ENCODE results near the gene RIMBP2.
A peak's percentile ranks its signal among the peaks of the same experiment; 100 is the strongest.

RIMBP2 gene

DNA sequence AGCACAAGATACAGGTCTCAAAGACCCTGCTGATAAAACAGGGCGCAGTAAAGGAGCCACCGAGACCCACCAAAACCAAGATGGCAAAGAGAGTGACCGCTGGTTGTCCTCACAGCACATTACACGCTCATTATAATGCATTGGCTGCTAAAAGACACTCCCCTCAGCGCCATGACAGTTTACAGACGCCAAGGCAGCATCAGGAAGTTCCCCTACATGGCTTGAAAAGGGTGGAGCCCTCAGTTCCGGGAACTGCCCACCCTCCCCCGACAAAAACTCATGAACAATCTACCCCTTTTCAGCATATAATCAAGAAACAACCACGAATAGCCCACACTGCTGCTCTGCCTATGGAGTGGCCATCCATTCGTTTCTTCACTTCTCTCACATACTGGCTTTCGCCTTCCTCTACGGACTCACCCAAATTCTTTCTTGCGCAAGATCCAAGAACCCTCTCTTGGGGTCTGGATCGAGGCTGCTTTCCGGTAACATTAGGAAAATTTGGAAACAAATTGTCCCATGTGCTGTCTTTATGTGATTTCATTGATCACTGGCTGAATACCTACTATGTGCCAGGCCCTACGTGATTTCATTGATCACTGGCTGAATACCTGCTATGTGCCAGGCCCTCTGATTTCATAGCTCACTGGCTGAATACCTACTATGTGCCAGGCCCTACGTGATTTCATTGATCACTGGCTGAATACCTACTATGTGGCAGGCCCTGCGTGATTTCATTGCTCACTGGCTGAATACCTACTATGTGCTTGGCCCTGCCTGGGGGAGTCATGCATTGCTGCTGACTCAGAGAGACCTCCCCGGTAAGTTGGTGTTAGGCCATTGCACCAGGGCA, 252.1 kb downstream of the RIMBP2 start:
- no peak for DNase-seq (ENCODE audit: low read depth, low spot score)

DNA sequence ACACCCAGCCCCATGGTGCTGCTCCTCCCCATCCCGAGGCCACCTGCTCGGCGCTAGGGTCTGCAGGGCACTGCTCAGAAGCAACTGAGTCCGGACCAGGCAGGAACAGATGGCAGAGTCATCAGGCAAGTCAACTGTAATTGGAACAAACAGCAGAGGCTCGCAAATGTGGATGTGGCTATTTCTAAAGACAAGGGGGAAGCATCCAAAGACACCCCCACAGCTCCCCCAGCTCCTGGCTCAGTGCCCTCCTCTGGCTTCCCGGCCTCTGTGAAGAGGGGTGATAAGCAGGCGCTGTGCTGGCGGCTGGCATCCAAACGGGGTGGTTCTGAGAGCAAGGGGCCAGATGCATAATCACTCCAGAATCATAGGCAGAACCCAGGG, 252.8 kb downstream of the RIMBP2 start:
- no peak for DNase-seq (ENCODE audit: low read depth, low spot score)

DNA sequence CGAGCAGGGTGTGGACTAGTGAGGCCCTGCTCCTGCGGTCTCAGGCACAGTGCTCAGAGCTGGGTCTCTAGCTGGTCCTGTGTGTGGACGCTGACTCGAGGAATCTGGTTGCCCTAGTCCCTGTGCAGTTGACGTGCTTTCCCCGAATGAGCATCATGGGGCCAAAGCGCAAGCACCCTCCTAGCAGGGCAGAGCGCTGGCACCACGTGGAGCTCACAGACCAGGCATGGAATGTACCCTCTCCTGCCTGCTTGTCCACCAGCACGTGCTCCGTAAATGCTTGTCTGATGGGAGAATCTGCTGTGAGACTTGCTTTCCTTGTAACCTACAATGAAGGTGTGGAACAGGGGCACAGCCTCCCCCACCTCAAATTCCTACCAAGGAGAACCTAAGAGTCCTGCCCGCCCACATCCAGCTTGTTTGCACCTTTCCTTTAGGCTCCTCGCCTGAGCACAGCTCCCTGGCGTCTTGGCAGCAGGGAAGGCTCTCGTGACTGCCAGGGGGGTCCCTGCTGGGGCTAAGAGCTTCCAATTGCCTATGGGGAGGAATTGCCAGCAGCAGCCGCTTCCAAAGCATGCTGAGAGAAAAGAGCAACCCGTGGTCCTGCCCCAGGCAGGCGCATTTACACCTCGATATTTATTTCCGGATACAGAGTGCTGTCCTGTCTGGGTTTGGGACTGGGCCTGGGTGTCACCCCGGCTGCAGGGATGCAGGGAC, 253.4 kb downstream of the RIMBP2 start:
- DNase-seq (ENCODE audit: low read depth, low spot score): no peak

DNA sequence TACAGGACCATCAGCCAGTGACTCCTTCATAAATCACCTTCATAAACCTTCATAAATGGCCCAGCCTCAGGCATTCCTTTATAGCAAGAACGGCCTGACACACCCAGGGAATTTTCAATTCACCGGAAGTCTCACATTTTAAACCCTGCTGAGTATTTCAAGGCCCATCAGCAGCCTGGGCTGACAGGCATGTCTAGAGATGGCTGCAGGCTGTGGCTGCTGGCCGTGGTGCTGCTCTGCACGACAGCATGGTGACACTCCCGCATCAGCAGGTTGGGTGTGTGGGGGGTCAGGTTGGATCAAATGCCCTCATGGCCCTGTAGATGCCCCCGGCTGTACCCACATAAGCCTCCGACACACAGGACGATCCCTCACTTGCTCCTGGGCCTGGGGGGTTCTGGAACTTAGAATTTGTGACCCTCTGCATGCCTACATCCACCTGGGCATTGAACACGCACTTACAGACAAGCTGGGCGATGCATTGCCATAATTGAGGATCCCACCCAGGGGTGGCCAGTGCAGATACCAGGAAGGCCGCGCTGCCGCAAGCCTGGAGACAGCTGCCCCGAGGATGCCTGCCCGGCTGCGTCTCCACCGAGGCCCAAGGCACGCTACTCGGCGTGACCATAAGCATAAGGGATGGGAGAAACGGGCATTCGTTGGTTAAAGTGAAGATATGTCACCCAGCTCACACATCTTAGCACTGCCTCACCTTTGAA, 254.1 kb downstream of the RIMBP2 start:
- DNase-seq (ENCODE audit: low read depth, low spot score): peak; percentile 3

DNA sequence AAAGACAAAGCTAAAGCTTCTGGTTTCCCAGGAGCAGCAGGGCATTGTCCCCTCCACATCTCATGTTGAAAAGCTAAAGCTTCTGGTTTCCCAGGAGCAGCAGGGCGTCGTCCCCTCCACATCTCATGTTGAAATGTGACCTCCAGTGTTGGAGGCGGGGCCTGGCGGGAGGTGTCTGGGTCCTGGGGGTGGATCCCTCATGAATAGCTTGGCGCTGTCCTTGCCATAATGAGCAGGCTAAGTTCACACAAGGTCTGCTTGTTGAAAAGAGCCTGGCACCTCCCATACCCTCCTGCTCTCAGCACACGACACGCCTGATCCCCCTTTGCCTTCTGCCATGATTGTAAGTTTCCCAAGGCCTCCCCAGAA, 254.7 kb downstream of the RIMBP2 start:
- no peak for DNase-seq (ENCODE audit: low read depth, low spot score)

DNA sequence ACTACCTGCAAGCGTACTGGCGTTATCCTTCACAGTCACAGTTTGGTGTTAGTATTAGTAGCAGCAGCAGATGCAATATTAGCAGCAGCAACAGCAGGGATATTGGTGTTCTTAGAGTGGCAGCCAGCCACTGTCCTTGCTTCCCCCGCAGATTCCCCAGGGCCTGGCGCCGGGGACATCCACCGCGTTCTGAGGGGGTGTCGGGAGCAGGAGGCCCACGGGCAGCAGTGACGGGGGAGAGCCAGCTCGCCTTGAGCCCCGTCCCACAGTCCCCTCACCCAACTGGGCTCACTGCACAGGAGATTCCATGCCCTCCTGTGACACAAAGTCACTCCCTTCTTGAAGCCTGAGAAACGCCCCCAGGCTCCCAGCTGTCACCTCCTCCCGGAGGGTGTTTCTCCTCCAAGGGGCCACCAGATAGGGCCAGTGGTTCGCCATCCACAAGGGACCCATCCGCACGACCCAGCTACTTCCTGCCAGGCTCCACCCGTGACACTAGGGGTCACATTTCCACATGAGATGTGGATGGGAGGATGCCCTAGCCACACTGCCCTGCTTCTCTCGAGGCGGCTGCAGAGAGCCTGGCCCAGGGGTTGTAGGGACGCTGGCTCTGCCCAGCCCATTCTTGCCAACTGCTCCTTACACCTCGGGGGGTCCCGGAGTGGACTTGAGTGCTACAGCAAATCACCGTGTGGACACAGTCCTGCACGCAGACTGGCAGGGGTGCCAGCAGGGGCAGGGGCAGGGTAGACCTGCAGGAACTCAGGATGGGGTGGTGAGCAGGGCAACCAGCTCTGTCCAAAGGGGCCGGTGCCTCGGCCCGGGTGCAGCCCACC, 255.3 kb downstream of the RIMBP2 start:
- no peak for DNase-seq (ENCODE audit: low read depth, low spot score)

DNA sequence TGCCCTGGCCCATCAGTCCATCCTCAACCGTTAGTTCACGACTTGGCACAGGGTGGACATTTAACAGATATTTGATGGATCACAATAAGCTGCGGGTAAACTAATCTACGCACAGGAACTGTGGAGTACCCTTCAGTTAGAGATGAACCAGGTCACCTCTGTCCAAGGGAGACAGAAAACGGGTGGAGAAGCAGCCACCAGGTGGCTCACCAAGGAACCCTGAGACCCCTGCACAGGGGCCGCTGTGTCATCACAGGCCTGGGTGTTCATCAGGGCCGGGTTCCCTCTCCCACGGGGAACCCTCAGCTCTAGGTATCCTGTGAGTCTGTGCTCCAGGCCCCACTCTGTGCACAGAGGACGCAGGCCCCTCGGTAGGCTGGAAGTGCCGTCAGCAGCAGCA, 256.2 kb downstream of the RIMBP2 start:
- no peak for DNase-seq (ENCODE audit: low read depth, low spot score)

DNA sequence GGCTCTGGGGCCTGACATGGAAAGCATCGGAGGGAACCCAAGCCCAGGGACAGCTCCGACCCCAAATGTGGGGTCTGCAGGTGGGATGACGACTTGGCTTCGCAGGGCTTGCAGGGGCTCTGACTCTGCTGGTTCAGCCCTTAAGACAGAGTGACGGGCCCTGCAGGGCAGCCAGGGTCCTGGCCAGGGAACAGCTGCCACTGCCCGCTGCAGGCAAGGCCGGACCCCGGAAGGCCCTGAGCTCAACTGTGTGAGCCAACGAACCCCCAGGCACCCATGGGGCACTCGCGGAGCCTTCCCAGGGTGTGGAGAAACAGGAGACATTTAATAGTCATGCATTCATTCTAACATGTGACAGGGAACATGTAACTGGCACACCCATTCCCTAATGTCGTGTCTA, 257.8 kb downstream of the RIMBP2 start:
- DNase-seq (ENCODE audit: low read depth, low spot score): no peak

DNA sequence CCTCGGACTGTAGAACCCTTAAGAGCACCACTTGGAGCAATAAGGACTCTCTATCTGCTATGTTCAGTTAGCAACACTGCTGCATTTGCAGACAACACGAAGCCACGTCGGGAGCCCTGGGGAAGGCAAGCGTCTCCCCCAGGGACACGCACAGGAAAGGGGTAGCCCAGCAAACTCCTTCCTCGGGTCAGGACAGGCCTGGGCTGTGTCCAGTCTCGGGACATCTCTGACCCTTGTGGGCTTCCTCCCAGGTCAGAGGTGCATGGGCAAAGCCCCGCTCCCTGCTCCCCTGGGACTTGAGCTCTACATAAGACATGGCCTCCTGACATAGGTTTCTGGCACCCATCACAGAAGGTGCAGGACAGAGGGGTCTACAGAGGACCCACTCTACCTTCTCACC, 258.9 kb downstream of the RIMBP2 start:
- DNase-seq (ENCODE audit: low read depth, low spot score): no peak

DNA sequence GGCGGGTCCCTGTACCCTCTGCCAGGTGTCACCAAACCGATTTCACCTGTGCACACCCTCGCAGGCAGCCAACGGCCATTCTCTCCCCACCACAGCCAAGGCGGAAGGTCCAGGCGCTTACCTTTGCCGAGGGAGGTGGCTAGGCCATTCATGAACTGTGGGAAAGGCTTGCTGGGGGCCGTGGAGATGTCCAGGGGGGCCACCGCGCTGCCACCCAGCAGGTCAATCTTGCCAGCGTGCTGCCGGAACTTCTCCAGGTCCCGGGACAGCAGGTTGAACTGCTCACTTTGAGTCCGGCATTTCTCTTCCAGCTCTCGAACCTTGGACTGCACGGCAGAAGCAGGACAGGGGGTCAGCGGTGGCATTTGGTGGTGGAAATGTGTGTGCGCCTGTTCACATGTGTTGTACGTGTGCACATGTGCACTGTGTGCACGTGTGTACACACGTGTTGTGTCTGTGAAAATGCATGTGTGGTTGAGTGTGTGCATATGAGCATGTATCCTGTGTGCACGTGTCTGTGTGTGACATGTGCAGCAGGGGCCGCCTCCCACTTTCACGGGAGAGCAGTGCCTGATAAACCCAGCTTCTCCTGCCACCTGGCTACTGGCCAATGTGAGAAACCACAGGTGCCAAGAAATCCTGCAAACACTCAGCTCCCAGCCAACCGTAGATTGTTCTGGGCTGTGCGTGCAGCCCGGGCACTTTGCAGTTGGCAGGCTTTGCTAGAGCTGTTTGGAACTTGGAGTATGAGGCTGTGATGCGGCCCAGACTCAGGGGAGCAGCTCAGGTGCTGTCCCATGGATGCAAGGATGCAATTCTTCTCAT, 259.5 kb downstream of the RIMBP2 start:
- peak; percentile 31 for DNase-seq (ENCODE audit: low read depth, low spot score)

DNA sequence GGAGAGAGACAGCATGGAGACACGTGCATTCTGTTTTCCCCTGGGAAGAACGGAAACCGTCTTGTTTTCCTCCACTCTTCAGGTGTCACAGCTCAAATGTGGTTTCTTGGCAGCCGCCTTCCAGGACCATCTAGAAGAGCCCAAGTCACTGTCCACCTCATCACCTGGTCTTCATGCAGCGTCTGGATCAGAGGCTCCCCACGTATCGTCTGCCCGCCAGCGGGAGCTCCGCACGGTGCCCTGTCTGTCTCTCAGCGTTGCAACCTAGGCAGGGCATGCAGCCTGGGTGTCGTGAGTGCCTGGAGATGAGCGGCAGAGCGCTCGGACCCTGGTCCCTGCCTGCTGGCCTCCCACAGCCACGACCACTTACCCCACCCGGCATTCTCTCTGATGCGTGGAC, 260.9 kb downstream of the RIMBP2 start:
- no peak for DNase-seq (ENCODE audit: low read depth, low spot score)

DNA sequence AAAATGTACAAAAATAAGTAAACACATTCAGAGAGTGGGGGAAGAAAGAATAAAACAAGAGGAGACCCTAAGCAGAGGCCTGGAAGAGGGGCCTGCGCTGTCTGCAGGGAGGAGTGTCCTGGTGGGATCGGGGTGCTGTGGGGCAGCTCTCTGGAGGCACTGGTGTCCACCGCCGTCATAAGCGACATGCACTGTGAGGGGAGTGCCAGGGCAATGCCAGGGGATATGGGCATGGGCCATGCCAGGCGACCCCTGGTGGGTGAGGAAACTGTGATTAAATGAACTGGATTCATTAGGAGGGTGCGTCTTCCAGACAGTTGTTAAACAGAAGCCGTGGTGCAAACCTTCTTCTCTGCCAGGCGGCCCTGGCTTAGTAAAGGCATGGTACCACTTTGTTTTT, 261.8 kb downstream of the RIMBP2 start:
- no peak for DNase-seq (ENCODE audit: low read depth, low spot score)

DNA sequence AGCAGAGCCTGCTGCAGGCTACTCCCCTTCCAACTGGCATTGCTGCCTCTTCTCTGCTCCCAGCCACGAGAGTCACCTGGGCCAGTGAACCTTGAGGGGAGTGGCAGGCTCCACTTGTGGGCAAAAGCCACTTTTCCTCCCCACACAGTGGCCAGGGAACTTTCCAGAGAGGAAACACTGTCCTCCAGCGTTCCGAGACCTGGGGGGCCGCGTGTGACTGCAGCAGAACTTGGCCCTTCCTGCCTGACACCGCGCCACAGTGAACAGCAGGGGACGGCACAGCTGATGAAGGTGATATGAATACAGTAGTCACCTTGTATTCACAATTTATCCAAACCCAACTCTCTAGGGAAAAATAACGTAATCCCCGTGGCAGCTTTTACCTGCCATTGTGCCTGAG, 263.6 kb downstream of the RIMBP2 start:
- no peak for DNase-seq (ENCODE audit: low read depth, low spot score)

DNA sequence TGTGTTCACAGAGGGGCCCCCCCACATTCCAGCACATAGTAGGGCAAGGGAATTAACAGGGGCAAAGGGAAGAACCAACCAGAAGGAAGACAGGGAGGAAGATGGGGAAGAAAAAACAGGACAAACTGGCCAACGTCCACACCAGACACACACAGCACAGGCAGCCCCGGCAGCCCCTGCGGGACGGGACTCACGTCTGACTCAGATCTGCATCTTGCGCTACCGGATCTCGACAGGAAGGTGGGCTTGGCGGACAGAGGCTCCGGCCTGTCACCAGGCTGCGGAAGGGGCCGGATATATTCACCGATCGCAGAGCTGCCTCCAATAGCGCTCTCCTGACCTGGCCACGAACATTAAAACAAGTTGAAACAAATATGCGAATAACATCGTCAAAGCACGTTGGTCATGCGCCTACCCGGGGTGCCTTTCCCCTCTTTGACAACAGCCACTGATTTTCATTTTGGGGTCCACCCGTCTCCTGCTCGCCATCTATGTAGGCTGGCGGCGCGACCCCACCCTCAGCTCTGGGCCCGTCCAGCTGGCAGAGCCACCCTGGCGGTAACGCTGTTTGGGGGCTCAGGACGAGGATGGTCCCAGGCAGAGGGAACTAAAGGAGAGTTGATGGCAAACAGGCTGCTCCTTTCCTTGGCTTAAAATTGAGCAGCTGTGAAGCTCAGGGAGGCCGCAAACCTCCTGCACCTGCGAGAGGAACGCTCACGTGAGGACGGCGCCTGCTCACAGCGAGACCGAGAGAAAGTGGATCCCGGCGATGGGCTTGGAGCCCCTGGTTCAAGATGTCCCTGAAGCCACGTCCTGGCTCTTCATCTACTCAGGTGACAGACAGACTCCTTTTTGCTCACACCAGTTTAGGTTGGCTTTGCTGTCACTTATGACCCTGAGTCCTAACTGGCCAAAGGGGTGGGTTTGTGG, 264.8 kb downstream of the RIMBP2 start:
- DNase-seq (ENCODE audit: low read depth, low spot score): no peak

DNA sequence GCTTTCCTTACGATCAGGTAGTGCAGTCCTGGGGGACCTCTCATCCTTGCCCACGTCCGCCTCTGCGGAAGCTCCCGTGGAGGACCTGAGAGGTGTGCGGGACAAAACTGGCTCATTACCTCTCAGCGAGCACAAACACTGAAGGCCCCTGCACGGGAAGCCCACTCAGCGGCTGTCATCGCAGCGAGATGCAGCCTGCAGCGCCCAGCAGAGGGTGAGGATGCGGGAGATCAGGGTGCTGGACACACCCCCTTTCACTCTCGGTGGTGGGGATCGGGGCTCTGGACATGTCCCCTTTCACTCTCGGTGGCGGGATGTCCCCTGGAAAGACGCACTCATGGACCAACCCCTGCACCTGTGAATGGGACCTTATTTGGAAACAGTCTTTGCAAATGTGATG, 266.8 kb downstream of the RIMBP2 start:
- DNase-seq (ENCODE audit: low read depth, low spot score): no peak

DNA sequence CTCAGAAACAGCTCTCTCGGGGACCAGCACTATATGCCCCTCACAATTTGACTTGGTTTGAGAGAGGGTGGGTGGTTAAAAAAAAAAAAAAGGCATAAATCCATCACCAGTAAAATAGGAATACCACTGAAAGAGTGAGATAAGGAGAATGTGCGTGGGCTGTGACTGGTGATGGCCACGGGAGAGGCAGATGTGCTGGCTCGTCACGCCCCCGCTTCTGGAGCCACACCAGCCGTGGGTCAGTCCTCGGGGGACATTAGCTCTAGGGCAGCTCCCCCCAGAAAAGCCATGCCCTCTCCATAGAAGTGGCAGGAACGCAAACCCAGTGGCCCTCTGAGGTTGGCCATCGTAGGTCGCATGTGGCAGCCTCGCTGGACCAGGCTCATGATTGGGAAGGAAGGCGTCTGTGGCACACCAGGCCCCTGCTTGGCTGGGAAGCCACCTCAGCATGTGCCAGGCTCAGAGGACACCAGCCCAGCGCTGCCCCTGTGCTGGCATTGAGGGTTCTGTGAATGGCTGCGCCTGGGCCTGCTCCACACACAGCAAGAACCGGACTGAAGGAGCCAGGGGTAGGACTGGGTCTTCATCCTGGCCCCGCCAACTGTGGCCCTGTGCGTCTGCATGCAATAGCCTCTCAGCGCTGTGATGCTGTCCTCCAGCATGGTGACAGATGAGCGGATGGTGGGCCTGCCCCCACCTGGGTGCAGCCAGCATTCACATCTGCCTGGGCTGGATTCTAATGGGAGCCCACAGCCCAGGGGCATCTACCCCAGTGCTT, 267.9 kb downstream of the RIMBP2 start:
- no peak for DNase-seq (ENCODE audit: low read depth, low spot score)

DNA sequence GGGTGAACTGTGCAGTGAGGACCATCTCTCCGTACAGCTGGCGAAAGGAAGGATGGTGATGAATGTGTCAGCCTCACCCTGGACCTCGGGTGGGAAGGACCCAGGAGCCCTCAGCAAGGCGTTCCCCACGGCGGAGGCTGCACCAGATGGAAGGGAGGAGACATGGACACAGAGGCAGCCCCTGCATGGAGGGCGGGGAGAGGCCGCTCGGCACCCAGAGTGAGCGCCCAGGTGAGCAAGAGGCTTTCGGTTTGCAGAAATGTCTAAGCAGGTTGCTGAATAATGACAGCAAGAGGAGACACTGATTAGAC, 268.5 kb downstream of the RIMBP2 start:
- no peak for DNase-seq (ENCODE audit: low read depth, low spot score)

DNA sequence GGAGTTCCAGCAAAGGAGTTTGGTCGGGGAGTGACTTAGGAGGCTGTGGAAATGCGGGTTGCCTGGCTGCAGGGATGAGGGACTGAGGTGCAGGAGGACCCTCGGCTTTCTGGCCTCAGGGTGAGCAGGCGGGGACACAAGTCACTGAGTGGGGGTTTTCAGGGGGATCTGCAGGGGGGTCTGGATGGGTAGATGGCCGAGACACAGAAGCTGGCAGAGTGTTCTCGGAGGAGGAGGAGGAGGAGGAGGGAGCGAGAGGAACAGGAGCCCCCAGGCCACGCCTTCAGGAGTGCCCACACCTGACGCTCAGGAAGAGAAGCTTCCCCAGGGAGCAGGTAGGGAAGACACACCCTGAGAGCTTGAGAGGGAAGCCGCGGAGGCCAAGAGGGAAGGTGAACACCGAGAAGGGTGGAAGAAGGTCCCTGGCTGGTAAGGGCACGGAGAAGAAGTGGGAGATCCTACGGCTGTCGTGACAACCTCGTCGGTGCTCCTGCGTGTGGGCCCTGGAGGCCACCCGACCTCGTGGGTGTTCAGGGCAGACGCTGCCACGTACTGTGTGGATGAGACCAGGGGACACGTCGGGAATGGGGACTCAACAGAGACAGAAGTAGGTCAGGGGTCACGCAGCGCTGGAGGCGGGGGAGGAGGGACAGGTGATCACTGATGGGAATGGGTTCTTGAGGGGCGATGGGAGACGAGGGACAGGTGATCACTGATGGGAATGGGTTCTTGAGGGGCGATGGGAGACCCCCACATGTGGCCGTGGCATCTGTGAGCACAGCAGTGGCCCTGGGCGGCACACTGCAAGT, 269.0 kb downstream of the RIMBP2 start:
- no peak for DNase-seq (ENCODE audit: low read depth, low spot score)

All from astrocyte of the hippocampus (primary cell).